HUES48 (cell line): ENCODE measurements around the gene TXNDC9.
"Not testable (repeated sequence)": the region's sequence is repeated elsewhere in the genome, so short reads cannot be mapped to it uniquely, and the experiment has no call there.

Source experiments
- H3K27ac ChIP-seq: one replicate; pipeline ENCODE4 v1.7.0; 2013; ENCODE audit warnings: low read depth, low read length, inconsistent platforms
- H3K27me3 ChIP-seq: 2 replicates; pipeline ENCODE4 v1.6.1; 2013; ENCODE audit warnings: mild to moderate bottlenecking, low read length; ENCODE audit not compliant: control insufficient read depth, insufficient read depth
- H3K36me3 ChIP-seq: 2 replicates; pipeline ENCODE4 v1.6.1; 2013; ENCODE audit warnings: low read length; ENCODE audit not compliant: control insufficient read depth, insufficient read depth
- H3K4me1 ChIP-seq: 2 replicates; pipeline ENCODE4 v1.6.1; 2013; ENCODE audit warnings: mild to moderate bottlenecking, low read length; ENCODE audit not compliant: control insufficient read depth, insufficient read depth
- H3K4me3 ChIP-seq: 2 replicates; pipeline ENCODE4 v1.5.1; 2013; ENCODE audit warnings: mild to moderate bottlenecking, low read depth, low read length
- H3K9ac ChIP-seq: 2 replicates; pipeline ENCODE4 v1.6.1; 2013; ENCODE audit warnings: mild to moderate bottlenecking, low read depth, low read length, moderate library complexity
- H3K9me3 ChIP-seq: 2 replicates; pipeline ENCODE4 v1.6.1; 2013; ENCODE audit warnings: low read length; ENCODE audit not compliant: control insufficient read depth, insufficient read depth

Gene TXNDC9

DNA sequence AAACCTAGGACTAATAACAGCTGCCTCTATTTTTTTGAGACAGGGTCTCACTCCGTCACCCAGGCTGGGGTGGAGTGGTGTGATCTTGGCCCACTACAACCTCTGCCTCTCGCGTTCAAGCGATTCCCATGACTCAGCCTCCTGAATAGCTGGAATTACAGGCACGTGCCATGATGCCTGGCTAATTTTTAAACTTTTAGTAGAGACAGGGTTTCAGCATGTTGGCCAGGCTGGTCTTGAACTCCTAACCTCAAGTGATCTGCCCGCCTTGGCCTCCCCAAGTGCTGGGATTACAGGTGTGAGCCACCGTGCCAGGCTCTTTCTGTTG lies 18.3 kb downstream of the TXNDC9 start:
- H3K36me3 ChIP-seq = peaks cover 59% of the 10 kb centered on the region
- H3K9me3 ChIP-seq, H3K4me1 ChIP-seq, H3K27me3 ChIP-seq, H3K4me3 ChIP-seq, H3K9ac ChIP-seq, H3K27ac ChIP-seq: not testable (repeated sequence)

- Histone ChIP-seq H3K9ac (no peak overlapping the region), H3K4me3 (no peak overlapping the region), H3K27me3 (no peaks in the 10 kb centered on the region), H3K4me1 (no peaks in the 10 kb centered on the region), H3K9me3 (no peaks in the 10 kb centered on the region), H3K27ac (no peak overlapping the region), H3K36me3 (peaks cover 54% of the 10 kb centered on the region)
Measured at GRCh38 chr2:99317161-99317872, 18.8 kb downstream of the TXNDC9 start.

DNA sequence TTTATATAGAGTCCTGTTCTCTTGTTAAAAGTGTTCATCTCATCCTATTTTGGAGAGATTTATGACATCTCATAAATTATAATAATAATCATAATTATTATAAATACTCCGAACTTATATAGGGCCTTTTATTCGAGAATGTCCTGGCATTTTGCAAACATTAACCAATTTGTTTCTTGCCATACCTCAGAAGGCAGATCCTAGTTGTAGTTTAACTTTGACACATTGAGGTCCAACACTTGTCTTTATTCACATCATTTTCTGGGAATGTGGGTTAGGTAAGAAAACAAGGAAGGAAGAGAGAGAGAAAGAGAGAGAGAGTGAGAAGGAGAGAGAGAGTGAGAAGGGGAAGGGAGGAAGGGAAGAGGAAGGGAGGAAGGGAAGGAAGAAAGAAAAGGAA lies 35.0 kb downstream of the TXNDC9 start, which contains the start of gene LYG1:
LYG1 (minus strand) TSS at position 101 of the 400 bp plus-strand sequence. CDS start 5,527 bp downstream, outside the sequence.
- H3K4me3 ChIP-seq, H3K27ac ChIP-seq, H3K9ac ChIP-seq, H3K4me1 ChIP-seq, H3K36me3 ChIP-seq, H3K27me3 ChIP-seq, H3K9me3 ChIP-seq: not testable (repeated sequence)

GRCh38 chr2:99299580-99299979 lies 36.6 kb downstream of the TXNDC9 start:
- Histone ChIP-seq H3K9ac (no peak overlapping the region), H3K4me1 (no peaks in the 10 kb centered on the region), H3K27me3 (no peaks in the 10 kb centered on the region), H3K36me3 (no peaks in the 10 kb centered on the region), H3K27ac (no peak overlapping the region), H3K9me3 (no peaks in the 10 kb centered on the region), H3K4me3 (no peak overlapping the region)

GRCh38 chr2:99297994-99298393 lies 38.1 kb downstream of the TXNDC9 start:
- H3K27me3 ChIP-seq = no peaks in the 10 kb centered on the region
- H3K4me1 ChIP-seq = no peaks in the 10 kb centered on the region
- H3K9ac ChIP-seq = no peak overlapping the region
- H3K27ac ChIP-seq = no peak overlapping the region
- H3K36me3 ChIP-seq = no peaks in the 10 kb centered on the region
- no peaks in the 10 kb centered on the region for H3K9me3 ChIP-seq
- no peak overlapping the region for H3K4me3 ChIP-seq

DNA sequence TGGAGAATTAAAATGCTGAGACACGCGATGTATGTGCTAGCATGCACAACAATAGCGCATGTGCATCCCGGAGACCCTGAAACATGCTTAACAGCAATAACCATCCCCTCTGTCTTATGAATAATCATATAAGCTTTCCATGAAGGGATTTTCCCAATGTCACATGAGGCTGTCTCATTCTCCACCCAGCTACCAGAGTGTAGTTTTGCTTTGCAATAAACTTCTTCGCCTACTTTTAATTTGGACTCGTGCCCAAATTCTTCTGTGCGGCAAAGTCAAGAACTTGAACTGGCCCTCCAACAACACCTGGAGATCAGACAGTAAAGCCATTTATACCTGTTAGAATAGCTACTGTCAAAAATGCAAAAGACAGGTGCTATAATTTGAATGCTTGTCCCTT lies 50.6 kb downstream of the TXNDC9 start:
- no peak overlapping the region for H3K27ac ChIP-seq
- H3K27me3 ChIP-seq = no peaks in the 10 kb centered on the region
- H3K9me3 ChIP-seq = no peaks in the 10 kb centered on the region
- H3K36me3 ChIP-seq = no peaks in the 10 kb centered on the region
- H3K4me3 ChIP-seq = no peak overlapping the region
- H3K4me1 ChIP-seq = peaks cover 12% of the 10 kb centered on the region; the same call in 1 of the 2 replicates
- H3K9ac ChIP-seq = no peak overlapping the region

GRCh38 chr2:99279969-99280695 lies 56.0 kb downstream of the TXNDC9 start:
- no peaks in the 10 kb centered on the region for H3K36me3 ChIP-seq
- no peak overlapping the region for H3K9ac ChIP-seq
- peaks cover 12% of the 10 kb centered on the region; the same call in 1 of the 2 replicates for H3K4me1 ChIP-seq
- H3K27ac ChIP-seq = no peak overlapping the region
- H3K27me3 ChIP-seq = no peaks in the 10 kb centered on the region
- H3K9me3 ChIP-seq = peaks cover 3% of the 10 kb centered on the region; the same call in 1 of the 2 replicates
- H3K4me3 ChIP-seq = no peak overlapping the region

- H3K4me3 ChIP-seq = no peak overlapping the region
- no peak overlapping the region for H3K27ac ChIP-seq
- peaks cover 12% of the 10 kb centered on the region; the same call in 1 of the 2 replicates for H3K4me1 ChIP-seq
- H3K9me3 ChIP-seq = peaks cover 3% of the 10 kb centered on the region; the same call in 1 of the 2 replicates
- H3K9ac ChIP-seq = no peak overlapping the region
- H3K36me3 ChIP-seq = no peaks in the 10 kb centered on the region
- no peaks in the 10 kb centered on the region for H3K27me3 ChIP-seq
Measured at GRCh38 chr2:99278793-99279291, 57.3 kb downstream of the TXNDC9 start.

GRCh38 chr2:99278195-99278765 lies 57.9 kb downstream of the TXNDC9 start:
- not testable (repeated sequence) for H3K27me3 ChIP-seq, H3K9ac ChIP-seq, H3K36me3 ChIP-seq, H3K27ac ChIP-seq, H3K9me3 ChIP-seq, H3K4me3 ChIP-seq
- peaks cover 12% of the 10 kb centered on the region; the same call in 1 of the 2 replicates for H3K4me1 ChIP-seq

- peaks cover 2% of the 10 kb centered on the region; the same call in 1 of the 2 replicates for H3K4me1 ChIP-seq
- H3K9me3 ChIP-seq = peaks cover 18% of the 10 kb centered on the region
- H3K9ac ChIP-seq = no peak overlapping the region
- no peak overlapping the region for H3K27ac ChIP-seq
- no peak overlapping the region for H3K4me3 ChIP-seq
- H3K36me3 ChIP-seq = no peaks in the 10 kb centered on the region
- H3K27me3 ChIP-seq = no peaks in the 10 kb centered on the region
Measured at GRCh38 chr2:99275882-99276281, 60.3 kb downstream of the TXNDC9 start.
